Measurements from ENCODE around the gene RUFY1. TPM values are rescaled to one million over a fixed set of nuclear protein-coding genes. Genes with fewer than 3 reads are reported as not detected.

RUFY1 gene
- total RNA-seq, 1 experiment from 2014 or later: 34.0 TPM

GRCh38 chr5:179614745-179615144 is 64.4 kb downstream of the RUFY1 start (continued):
- TF ChIP-seq AFF4 (CRISPR knock-in tag; IDR thresholded peaks at IDR 0.05; ENCODE audit: borderline replicate concordance) (no peak), FOXP4 (CRISPR knock-in tag; IDR thresholded peaks at IDR 0.05) (no peak), TEAD4 (CRISPR knock-in tag; IDR thresholded peaks at IDR 0.05) (no peak)

GRCh38 chr5:179615203-179615602 is 64.8 kb downstream of the RUFY1 start:
- CTCF ChIA-PET: interaction anchor here (2.1 kb wide), 1 partner anchor 8 kb away, joined by 8 read pairs; the partner anchor contains the start of gene HNRNPH1

More at GRCh38 chr5:179615203-179615602, 64.8 kb downstream of the RUFY1 start:
- Mint-ChIP-seq H3K36me3 (peaks cover 92% of the 10 kb centered on the region), H3K27ac (no peak overlapping the region), H3K27me3 (ENCODE audit: low read depth) (no peaks in the 10 kb centered on the region), H3K4me1 (peaks cover 27% of the 10 kb centered on the region), H3K9me3 (no peaks in the 10 kb centered on the region), H3K4me3 (no peak overlapping the region)
- TF ChIP-seq EMX1 (CRISPR knock-in tag; IDR thresholded peaks at IDR 0.05): no peak
- no peak for TF ChIP-seq NR3C1 (CRISPR knock-in tag; conservative IDR thresholded peaks at IDR 0.05; ENCODE audit: low read depth)
- no peak for TF ChIP-seq CTCF (IDR thresholded peaks at IDR 0.05)
- no peak for TF ChIP-seq ZNF121 (CRISPR knock-in tag; IDR thresholded peaks at IDR 0.05)
- TF ChIP-seq USF2 (CRISPR knock-in tag; IDR thresholded peaks at IDR 0.05): no peak
- TF ChIP-seq MAX (CRISPR knock-in tag; IDR thresholded peaks at IDR 0.05): no peak
- TF ChIP-seq, protein P1, sequence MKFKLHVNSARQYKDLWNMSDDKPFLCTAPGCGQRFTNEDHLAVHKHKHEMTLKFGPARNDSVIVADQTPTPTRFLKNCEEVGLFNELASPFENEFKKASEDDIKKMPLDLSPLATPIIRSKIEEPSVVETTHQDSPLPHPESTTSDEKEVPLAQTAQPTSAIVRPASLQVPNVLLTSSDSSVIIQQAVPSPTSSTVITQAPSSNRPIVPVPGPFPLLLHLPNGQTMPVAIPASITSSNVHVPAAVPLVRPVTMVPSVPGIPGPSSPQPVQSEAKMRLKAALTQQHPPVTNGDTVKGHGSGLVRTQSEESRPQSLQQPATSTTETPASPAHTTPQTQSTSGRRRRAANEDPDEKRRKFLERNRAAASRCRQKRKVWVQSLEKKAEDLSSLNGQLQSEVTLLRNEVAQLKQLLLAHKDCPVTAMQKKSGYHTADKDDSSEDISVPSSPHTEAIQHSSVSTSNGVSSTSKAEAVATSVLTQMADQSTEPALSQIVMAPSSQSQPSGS (CRISPR knock-in tag; IDR thresholded peaks at IDR 0.05; ENCODE audit: borderline replicate concordance, low read depth): no peak
- TF ChIP-seq E2F1 (CRISPR knock-in tag; IDR thresholded peaks at IDR 0.05): no peak
- no peak for TF ChIP-seq GABPB1 (CRISPR knock-in tag; IDR thresholded peaks at IDR 0.05)
- no peak for TF ChIP-seq CBFB (CRISPR knock-in tag; IDR thresholded peaks at IDR 0.05; ENCODE audit: low read depth)
- TF ChIP-seq ZNF416 (CRISPR knock-in tag; IDR thresholded peaks at IDR 0.05): no peak
- no peak for TF ChIP-seq JAZF1 (CRISPR knock-in tag; IDR thresholded peaks at IDR 0.05)
- TF ChIP-seq, protein P2, sequence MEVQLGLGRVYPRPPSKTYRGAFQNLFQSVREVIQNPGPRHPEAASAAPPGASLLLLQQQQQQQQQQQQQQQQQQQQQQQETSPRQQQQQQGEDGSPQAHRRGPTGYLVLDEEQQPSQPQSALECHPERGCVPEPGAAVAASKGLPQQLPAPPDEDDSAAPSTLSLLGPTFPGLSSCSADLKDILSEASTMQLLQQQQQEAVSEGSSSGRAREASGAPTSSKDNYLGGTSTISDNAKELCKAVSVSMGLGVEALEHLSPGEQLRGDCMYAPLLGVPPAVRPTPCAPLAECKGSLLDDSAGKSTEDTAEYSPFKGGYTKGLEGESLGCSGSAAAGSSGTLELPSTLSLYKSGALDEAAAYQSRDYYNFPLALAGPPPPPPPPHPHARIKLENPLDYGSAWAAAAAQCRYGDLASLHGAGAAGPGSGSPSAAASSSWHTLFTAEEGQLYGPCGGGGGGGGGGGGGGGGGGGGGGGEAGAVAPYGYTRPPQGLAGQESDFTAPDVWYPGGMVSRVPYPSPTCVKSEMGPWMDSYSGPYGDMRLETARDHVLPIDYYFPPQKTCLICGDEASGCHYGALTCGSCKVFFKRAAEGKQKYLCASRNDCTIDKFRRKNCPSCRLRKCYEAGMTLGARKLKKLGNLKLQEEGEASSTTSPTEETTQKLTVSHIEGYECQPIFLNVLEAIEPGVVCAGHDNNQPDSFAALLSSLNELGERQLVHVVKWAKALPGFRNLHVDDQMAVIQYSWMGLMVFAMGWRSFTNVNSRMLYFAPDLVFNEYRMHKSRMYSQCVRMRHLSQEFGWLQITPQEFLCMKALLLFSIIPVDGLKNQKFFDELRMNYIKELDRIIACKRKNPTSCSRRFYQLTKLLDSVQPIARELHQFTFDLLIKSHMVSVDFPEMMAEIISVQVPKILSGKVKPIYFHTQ (CRISPR knock-in tag; IDR thresholded peaks at IDR 0.05): no peak
- TF ChIP-seq TEAD1 (CRISPR knock-in tag; IDR thresholded peaks at IDR 0.05): no peak
- TF ChIP-seq ELF4 (CRISPR knock-in tag; IDR thresholded peaks at IDR 0.05; ENCODE audit: low read depth): no peak
- TF ChIP-seq GTF2I (CRISPR knock-in tag; conservative IDR thresholded peaks at IDR 0.05): no peak
- TF ChIP-seq, protein P3, sequence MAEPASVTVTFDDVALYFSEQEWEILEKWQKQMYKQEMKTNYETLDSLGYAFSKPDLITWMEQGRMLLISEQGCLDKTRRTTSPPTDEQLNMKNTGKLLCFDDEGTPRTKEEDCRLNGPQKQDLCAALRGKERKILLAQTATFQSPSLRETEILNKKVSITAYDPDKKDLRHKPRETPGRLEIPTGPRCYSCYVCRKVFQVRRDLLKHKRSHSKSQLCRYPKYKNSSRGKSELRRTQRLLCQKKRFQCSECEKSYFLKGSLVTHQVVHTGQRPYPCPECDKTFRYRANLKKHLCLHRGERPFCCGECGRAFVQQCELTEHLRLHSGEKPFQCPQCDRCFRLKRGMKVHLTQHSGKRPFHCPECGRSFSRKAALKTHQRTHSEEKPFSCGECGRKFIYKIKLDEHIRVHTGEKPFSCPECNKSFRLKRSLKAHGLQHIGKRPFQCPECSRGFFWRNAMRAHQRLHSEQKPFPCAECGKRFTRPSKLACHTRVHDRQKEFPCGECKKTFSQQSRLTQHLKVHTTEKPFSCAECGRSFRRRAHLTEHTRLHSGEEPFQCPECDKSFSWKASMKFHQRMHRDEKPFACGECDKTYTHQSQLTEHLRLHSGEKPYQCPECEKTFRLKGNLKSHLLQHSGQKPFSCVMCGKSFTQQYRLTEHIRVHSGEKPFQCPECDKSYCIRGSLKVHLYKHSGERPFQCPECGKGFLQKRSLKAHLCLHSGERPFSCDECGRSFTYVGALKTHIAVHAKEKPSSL (CRISPR knock-in tag; conservative IDR thresholded peaks at IDR 0.05): no peak
- POLR2A ChIA-PET: no interaction called here
- DNase-seq (ENCODE audit: low spot score) (no peak), ATAC-seq (no peak)
